Prostate gland (tissue), 2 donors: ENCODE results near the gene PAPLN. TPM values are rescaled to one million over a fixed set of nuclear protein-coding genes. Genes with fewer than 3 reads are reported as not detected.

ENCODE experiments used
- DNase-seq: peaks from one replicate; pipeline ENCODE4 v3.0.0-alpha.2; 2019; ENCODE audit warnings: low spot score
- H3K27ac ChIP-seq, 2 donors: fragments of 200-600 bp; sonication (generic); 2 replicates each; pipeline ENCODE4 v1.5.1; 2017 to 2019
- H3K27me3 ChIP-seq: fragments of 200-600 bp; sonication (generic); replicated peaks from 2 replicates; pipeline ENCODE4 v1.5.1; 2019; ENCODE audit not compliant: insufficient read depth
- H3K36me3 ChIP-seq, 2 donors: fragments of 200-600 bp; sonication (generic); 1 replicate in 1 of 2; 2 replicates in 1 of 2; pipeline versions ENCODE4 v1.5.1 to v1.8.1; 2017 to 2019
- H3K4me1 ChIP-seq: fragments of 200-600 bp; sonication (generic); replicated peaks from 2 replicates; pipeline ENCODE4 v1.5.1; 2019
- H3K4me3 ChIP-seq, 2 donors: fragments of 200-600 bp; sonication (generic); 2 replicates each; pipeline ENCODE4 v1.5.1; 2017 to 2019
- H3K9me3 ChIP-seq: fragments of 200-600 bp; sonication (generic); 2 replicates; pipeline ENCODE4 v1.5.1; 2017
- CTCF ChIP-seq, 4 experiments: fragments of 200-600 bp in 2 of 4; fragments of 450-650 bp in 2 of 4; sonication (generic) in 2 of 4; IDR thresholded peaks; 1 replicate in 3 of 4; 2 replicates in 1 of 4; pipeline ENCODE4 v1.5.1; 2016 to 2019; ENCODE audit warnings: antibody characterized with exemption in 4 of 4, mild to moderate bottlenecking in 2 of 4, moderate library complexity in 2 of 4
- POLR2A ChIP-seq: fragments of 450-650 bp; IDR thresholded peaks from one replicate; pipeline ENCODE4 v1.6.1; 2016; ENCODE audit warnings: antibody characterized with exemption, mild to moderate bottlenecking
- POLR2AphosphoS5 ChIP-seq: sonication (generic); formaldehyde crosslinking; IDR thresholded peaks from one replicate; pipeline ENCODE4 v1.6.1; 2017; ENCODE audit warnings: antibody characterized with exemption
- WGBS: methylation state at CpG from one replicate; pipeline ENCODE4 v1.1.5; 2018; 5-methylcytosine and 5-hydroxymethylcytosine counted together
- intact Hi-C: fragments of 100-400 bp; cut with DNase I; formaldehyde crosslinking; loops from one replicate; pipeline ENCODE4 v1.14.2; 2022
- total RNA-seq, 2 donors: library from RNA; depleted of rRNA; stranded (reverse); fragments of >200 nt; gene quantifications; one replicate each; pipeline ENCODE4 v1.1.0, GENCODE V29; 2016

PAPLN gene
- total RNA-seq, 2 donors from 2014 or later, result 10.7 to 33.1 TPM

GRCh38 chr14:73250317-73250713 is 13.0 kb downstream of the PAPLN start:
- Histone ChIP-seq H3K9me3 (no peaks in the 10 kb centered on the region), H3K4me1 (no peaks in the 10 kb centered on the region), H3K4me3 (no peak overlapping the region), H3K36me3 (no peaks in the 10 kb centered on the region), H3K27me3 (no peaks in the 10 kb centered on the region), H3K27ac (no peak overlapping the region)
- no peak for DNase-seq
- 88% methylated on average over 10 of the region's 11 CpGs for WGBS
- TF ChIP-seq CTCF (IDR thresholded peaks at IDR 0.05) (no peak), POLR2AphosphoS5 (no peak), POLR2A (no peak)
- intact Hi-C loops, result no loop called here

- WGBS, result 92% methylated on average over 27 of the region's 27 CpGs
- intact Hi-C loops, result no loop called here
- Histone ChIP-seq H3K36me3 (no peaks in the 10 kb centered on the region), H3K4me1 (no peaks in the 10 kb centered on the region), H3K4me3 (no peak overlapping the region), H3K27ac (no peak overlapping the region), H3K27me3 (no peaks in the 10 kb centered on the region), H3K9me3 (no peaks in the 10 kb centered on the region)
- DNase-seq, result no peak
- TF ChIP-seq POLR2A, result no peak
- TF ChIP-seq CTCF (IDR thresholded peaks at IDR 0.05), result no peak
- no peak for TF ChIP-seq POLR2AphosphoS5
Observed at GRCh38 chr14:73250781-73251500, 13.6 kb downstream of the PAPLN start.

- Histone ChIP-seq H3K4me3 (no peak overlapping the region), H3K36me3 (no peaks in the 10 kb centered on the region), H3K27me3 (no peaks in the 10 kb centered on the region), H3K4me1 (no peaks in the 10 kb centered on the region), H3K9me3 (no peaks in the 10 kb centered on the region), H3K27ac (no peak overlapping the region)
- DNase-seq, result no peak
- WGBS, result 91% methylated on average over 30 of the region's 30 CpGs
- intact Hi-C loops, result no loop called here
- no peak for TF ChIP-seq CTCF (IDR thresholded peaks at IDR 0.05)
- no peak for TF ChIP-seq POLR2AphosphoS5
- TF ChIP-seq POLR2A, result no peak
Observed at GRCh38 chr14:73251516-73252215, 14.4 kb downstream of the PAPLN start.

- Histone ChIP-seq H3K9me3 (no peaks in the 10 kb centered on the region), H3K4me3 (no peak overlapping the region), H3K4me1 (no peaks in the 10 kb centered on the region), H3K27ac (no peak overlapping the region), H3K27me3 (no peaks in the 10 kb centered on the region), H3K36me3 (no peaks in the 10 kb centered on the region)
- intact Hi-C loops, result no loop called here
- TF ChIP-seq POLR2AphosphoS5 (no peak), POLR2A (no peak), CTCF (IDR thresholded peaks at IDR 0.05) (no peak)
- WGBS, result 92% methylated on average over 29 of the region's 29 CpGs
- no peak for DNase-seq
Observed at GRCh38 chr14:73252491-73253322, 15.4 kb downstream of the PAPLN start.
